Lower leg skin (tissue), 4 donors: ENCODE results near the gene GPRC5B. TPM values are rescaled to one million over a fixed set of nuclear protein-coding genes. Genes with fewer than 3 reads are reported as not detected.

Experiments used
- DNase-seq, 2 donors: peaks; one replicate each; pipeline ENCODE4 v3.0.0-alpha.2; 2019; ENCODE audit warnings: low spot score in 2 of 2
- H3K4me3 ChIP-seq: fragments of 200-600 bp; sonication (generic); 2 replicates; pipeline ENCODE4 v1.5.1; 2017; ENCODE audit warnings: mild to moderate bottlenecking, low read depth; ENCODE audit not compliant: poor library complexity, severe bottlenecking
- POLR2A ChIP-seq, 2 donors: fragments of 450-650 bp; IDR thresholded peaks; one replicate each; pipeline ENCODE4 v1.6.1; 2016 to 2017; ENCODE audit warnings: antibody characterized with exemption in 2 of 2, mild to moderate bottlenecking in 1 of 2, moderate library complexity in 1 of 2
- WGBS, 2 donors: methylation state at CpG; one replicate each; pipeline ENCODE4 v1.1.5; 2018; 5-methylcytosine and 5-hydroxymethylcytosine counted together
- intact Hi-C: fragments of 100-400 bp; cut with DNase I; formaldehyde crosslinking; loops from one replicate; pipeline ENCODE4 v1.15.0; 2023; ENCODE audit warnings: low total_unique reads
- total RNA-seq, 4 donors: library from RNA; depleted of rRNA; stranded (reverse); fragments of >200 nt; gene quantifications; one replicate each; pipeline ENCODE4 v1.1.0, GENCODE V29; 2016
- TF ChIP-seq, protein P1 (sequence below), 3 donors: fragments of 450-650 bp; IDR thresholded peaks; one replicate each; pipeline ENCODE4 v1.5.1; 2016; ENCODE audit warnings: antibody characterized with exemption in 3 of 3, mild to moderate bottlenecking in 3 of 3, moderate library complexity in 2 of 3

GPRC5B gene
- total RNA-seq: 10 to 100 TPM in 2 of 4 donors, 1 to 10 TPM in 2; 5.0 to 16.6 (median 9.5) TPM

DNA sequence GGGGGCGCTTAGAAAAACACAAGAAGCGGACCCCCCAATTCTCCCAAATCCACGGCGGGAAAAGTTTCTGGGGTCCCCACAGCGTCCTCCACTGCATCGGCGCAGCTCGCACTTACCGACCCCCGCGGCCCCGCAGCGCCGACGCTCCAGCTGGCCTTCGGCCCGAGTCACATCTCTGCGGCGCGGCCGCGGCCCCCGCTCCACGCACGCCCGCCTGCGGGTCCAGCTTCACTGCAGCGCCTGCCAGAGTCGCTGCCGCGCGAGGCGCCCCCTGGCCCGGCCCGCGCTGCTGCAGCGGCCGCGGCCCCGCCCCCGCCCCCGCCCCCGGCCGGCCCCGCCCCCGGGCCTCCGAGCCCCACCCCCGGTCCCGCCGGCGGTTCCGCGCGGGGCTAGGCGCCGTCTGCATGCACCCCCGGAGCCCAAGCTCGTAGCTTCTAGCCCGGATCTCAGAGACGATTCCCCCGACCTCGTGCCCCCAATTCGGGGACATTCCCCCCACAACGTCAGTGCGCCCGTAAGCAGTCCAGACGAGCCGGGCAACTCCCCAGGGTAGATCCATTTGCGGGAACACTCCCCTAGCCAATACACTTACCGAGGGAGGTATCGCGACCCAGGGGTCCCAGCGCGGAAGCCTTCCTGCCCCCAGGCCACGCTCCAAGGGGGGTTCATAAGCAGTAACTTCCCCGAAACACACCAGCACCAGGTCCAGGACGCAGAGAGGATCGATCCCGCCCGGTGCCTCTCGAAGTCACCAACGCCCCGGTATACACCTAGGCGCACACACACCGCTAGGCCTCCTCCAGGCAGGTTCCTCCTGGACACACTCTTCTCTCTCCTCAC lies at the start of gene GPRC5B:
Gene GPRC5B, minus strand, starts transcription at position 238 of the 840 bp plus-strand sequence. CDS start 12,003 bp downstream, outside the sequence.
- H3K4me3 ChIP-seq: peak within 1 kb of the TSS; percentile 39
- intact Hi-C loops: loop anchor here (5.0 kb wide), 1 partner anchor 303 kb away; no protein-coding TSS in a partner anchor
- DNase-seq: peak; percentile 39 to 90
- no peak for TF ChIP-seq POLR2A (IDR thresholded peaks at IDR 0.05)
- TF ChIP-seq, protein P1, sequence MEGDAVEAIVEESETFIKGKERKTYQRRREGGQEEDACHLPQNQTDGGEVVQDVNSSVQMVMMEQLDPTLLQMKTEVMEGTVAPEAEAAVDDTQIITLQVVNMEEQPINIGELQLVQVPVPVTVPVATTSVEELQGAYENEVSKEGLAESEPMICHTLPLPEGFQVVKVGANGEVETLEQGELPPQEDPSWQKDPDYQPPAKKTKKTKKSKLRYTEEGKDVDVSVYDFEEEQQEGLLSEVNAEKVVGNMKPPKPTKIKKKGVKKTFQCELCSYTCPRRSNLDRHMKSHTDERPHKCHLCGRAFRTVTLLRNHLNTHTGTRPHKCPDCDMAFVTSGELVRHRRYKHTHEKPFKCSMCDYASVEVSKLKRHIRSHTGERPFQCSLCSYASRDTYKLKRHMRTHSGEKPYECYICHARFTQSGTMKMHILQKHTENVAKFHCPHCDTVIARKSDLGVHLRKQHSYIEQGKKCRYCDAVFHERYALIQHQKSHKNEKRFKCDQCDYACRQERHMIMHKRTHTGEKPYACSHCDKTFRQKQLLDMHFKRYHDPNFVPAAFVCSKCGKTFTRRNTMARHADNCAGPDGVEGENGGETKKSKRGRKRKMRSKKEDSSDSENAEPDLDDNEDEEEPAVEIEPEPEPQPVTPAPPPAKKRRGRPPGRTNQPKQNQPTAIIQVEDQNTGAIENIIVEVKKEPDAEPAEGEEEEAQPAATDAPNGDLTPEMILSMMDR (IDR thresholded peaks at IDR 0.05): no peak
- 1 to 2% methylated on average over 36 to 50 of the region's 85 CpGs for WGBS, 2 donors

- intact Hi-C loops: no loop called here
- DNase-seq: no peak
- H3K4me3 ChIP-seq: no peak overlapping the region
- no peak for TF ChIP-seq POLR2A (IDR thresholded peaks at IDR 0.05)
- TF ChIP-seq, protein P1 (IDR thresholded peaks at IDR 0.05): no peak
- WGBS, 2 donors: 73 to 75% methylated on average over 6 of the region's 6 CpGs
These were observed 49.1 kb upstream of the GPRC5B start for GRCh38 chr16:19933740-19934139.

- intact Hi-C loops: no loop called here
- no peak for DNase-seq
- TF ChIP-seq POLR2A (IDR thresholded peaks at IDR 0.05): no peak
- TF ChIP-seq, protein P1 (IDR thresholded peaks at IDR 0.05): no peak
- H3K4me3 ChIP-seq: no peak overlapping the region
- WGBS, 2 donors: 70 to 71% methylated on average over 12 of the region's 12 CpGs
These were observed 44.4 kb upstream of the GPRC5B start for GRCh38 chr16:19929062-19929511.

DNA sequence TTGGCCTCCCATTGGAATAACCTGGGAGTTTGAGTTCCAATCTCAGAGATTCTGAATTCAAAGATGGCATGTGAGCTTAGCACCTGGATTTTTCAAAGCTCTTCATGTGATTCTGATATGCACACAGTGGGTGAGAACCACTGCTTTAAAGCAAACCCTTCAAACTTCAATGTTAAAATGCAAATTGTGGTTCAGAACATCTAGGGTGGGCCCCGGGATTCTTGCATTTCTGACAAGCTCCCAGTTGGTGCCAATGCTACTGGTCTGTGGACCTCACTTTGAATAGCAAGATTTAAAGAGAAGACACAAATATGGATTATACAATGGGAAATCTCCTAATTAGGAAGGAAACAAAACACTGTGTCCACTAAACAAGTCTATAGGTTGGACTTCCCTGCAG lies 43.8 kb upstream of the GPRC5B start:
- no peak overlapping the region for H3K4me3 ChIP-seq
- intact Hi-C loops: no loop called here
- WGBS, 2 donors: 79 to 86% methylated on average over 1 of the region's 1 CpG
- TF ChIP-seq POLR2A (IDR thresholded peaks at IDR 0.05): no peak
- TF ChIP-seq, protein P1 (IDR thresholded peaks at IDR 0.05): no peak
- DNase-seq: no peak

DNA sequence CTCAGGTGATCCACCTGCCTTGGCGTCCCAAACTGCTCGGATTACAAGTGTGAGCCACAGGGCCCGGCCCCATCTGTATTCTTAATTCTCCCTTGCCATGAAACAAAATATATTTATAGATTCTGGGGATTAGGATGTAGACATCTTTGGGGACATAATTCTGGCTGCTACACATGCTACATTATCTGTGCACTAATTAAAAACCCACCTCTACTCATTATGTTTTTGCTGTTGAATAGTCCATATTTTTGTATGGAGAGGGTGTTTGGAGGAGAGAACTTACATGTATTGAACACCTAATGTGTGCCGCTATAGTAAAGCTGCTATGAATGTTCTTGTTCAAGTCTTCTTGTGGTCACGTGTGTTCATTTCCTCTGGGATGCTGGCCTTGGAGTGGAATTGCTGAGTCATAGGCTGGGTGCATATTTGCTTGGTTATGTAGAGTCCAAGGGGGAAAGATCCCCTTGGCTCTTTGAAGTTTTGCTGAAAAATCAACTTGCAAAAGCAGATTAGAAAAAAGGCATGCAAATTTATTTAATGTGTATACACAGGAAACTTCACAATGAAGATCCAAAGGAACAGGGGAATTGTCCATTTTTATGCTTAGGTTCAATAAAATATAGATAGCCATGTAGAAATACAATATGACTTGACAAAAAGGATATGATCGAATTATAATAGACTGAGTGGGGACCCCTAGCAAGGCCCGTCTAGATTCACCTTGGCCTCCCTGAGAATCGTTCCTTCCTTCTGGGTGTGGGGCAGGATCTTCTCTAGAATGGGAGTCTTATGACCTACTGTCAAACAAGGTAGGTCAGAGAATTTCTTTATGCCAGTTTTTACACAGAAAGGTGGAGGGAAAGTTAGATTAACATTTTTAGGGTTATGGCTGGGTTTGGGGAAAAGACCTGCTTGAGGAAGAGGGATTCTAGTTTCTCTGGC lies 42.1 kb upstream of the GPRC5B start:
- intact Hi-C loops: no loop called here
- DNase-seq: no peak
- 77% methylated on average over 8 of the region's 8 CpGs for WGBS, 2 donors
- no peak overlapping the region for H3K4me3 ChIP-seq
- TF ChIP-seq, protein P1 (IDR thresholded peaks at IDR 0.05): no peak
- TF ChIP-seq POLR2A (IDR thresholded peaks at IDR 0.05): no peak
